Frontal cortex (tissue), 4 donors: Measurements from ENCODE around the gene LRRC32. TPM values are rescaled to one million over a fixed set of nuclear protein-coding genes. Genes with fewer than 3 reads are reported as not detected.
"Not testable (repeated sequence)": the region's sequence is repeated elsewhere in the genome, so short reads cannot be mapped to it uniquely, and the experiment has no call there.

Source experiments
- DNase-seq, 2 donors: peaks; one replicate each; pipeline ENCODE4 v3.0.0; 2012; ENCODE audit warnings: low spot score in 2 of 2
- FAIRE-seq: peaks from 2 replicates; lab custom pipeline; 2012; peaks lifted over from hg19 to GRCh38; lab: Jason Lieb, UNC
- total RNA-seq: library from RNA; depleted of rRNA; stranded (reverse); fragments of >200 nt; gene quantifications from one replicate; pipeline ENCODE4 v1.2.3, GENCODE V29; 2014
- donor health status: control.
- donor health status: control.
- donor health status: control.

The LRRC32 gene
- total RNA-seq, 1 donor from 2014 or later, result 0.41 TPM

DNA sequence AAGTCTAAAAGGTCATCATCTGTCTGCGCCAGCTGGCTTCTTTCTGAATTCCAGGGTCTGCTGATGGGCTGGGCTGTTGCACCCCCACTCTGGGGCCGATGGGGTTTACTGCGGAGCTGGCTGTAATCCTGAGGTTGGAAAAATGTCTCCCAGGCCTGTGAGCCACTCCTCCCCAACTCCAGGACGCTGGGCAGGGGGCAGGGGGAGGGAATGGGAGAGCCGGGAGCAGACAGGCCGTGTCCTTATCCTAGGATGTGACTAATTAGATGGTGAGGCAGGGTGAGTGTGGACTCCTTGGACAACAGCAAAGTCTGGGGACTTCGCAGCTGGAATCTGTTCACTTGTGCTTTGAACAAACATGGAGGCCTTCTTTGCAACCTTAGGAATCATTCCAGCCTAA is 48.7 kb downstream of the LRRC32 start:
- DNase-seq (no peak), FAIRE-seq (no peak)

- FAIRE-seq (no peak), DNase-seq (no peak)
Observed at GRCh38 chr11:76621466-76621865, 49.1 kb downstream of the LRRC32 start.

DNA sequence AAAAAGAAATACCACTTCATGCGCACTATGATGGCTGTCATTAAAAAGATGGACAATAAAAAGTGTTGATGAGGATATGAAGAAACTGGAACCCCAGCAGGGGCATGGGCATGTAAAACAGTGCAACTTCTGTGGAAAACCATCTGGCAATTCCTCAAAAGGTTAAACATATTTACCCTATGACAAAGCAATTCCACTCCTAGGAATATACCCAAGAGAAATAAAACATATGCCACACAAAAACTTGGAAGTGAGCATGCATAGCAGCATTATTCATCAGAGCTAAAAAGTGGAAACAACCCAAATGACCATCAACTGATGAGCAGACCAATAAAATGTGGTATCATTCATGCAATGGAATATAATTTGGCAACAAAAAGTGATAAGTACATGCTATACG is 50.1 kb downstream of the LRRC32 start:
- DNase-seq, result no peak
- no peak for FAIRE-seq

DNA sequence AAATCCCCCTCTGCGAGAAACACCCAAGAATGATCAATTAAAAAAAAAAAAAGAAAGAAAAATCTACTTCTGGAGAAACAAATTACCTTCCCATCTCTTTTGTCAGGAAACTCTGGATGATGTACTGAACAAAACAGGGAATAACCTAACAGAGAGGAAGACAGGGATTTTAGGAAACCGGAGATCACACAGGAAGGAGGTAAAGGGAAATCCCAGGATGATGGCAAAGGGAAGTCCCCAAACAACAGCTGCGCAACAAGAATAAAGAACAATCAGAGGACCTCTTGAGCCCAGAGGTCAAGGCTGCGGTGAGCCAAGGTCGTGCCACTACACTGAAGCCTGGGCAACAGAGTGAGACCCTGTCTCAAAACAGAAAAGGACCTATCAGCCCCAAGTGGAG is 50.7 kb downstream of the LRRC32 start:
- not testable (repeated sequence) for FAIRE-seq, DNase-seq

- no peak for FAIRE-seq
- no peak for DNase-seq
Observed at GRCh38 chr11:76617553-76618265, 52.8 kb downstream of the LRRC32 start.

GRCh38 chr11:76616676-76617552 is 53.6 kb downstream of the LRRC32 start:
- FAIRE-seq, result no peak
- no peak for DNase-seq

DNA sequence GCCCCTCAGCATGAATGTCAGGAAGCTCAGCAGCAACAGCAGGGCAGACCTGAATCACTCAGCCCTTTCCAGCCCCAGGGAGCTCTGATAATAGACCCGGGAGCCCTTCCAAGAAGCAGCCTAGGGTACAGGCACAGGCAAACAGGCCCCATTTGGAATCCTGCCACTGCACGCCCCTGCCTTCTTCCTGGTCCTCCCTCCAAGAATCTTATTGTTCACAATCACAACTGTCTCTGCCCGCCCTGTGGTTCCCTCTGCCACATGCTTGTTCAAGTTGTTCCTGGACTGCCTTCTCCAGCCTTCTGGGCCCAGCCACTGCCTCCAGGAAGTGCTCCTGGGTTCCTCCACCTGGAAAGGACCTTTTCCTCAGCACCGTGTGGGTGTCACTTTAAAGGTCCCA is 54.6 kb downstream of the LRRC32 start:
- FAIRE-seq, result no peak
- peak in 1 of 2 donors; percentile 53 for DNase-seq

GRCh38 chr11:76614471-76615179 is 55.9 kb downstream of the LRRC32 start:
- DNase-seq (no peak), FAIRE-seq (no peak)

GRCh38 chr11:76613901-76614300 is 56.6 kb downstream of the LRRC32 start:
- FAIRE-seq (no peak), DNase-seq (no peak)

- FAIRE-seq (no peak), DNase-seq (no peak)
Observed at GRCh38 chr11:76612226-76612625, 58.3 kb downstream of the LRRC32 start.

- DNase-seq, result no peak
- no peak for FAIRE-seq
Observed at GRCh38 chr11:76610871-76611475, 59.6 kb downstream of the LRRC32 start.

- FAIRE-seq (no peak), DNase-seq (no peak)
Observed at GRCh38 chr11:76610371-76610770, 60.2 kb downstream of the LRRC32 start.

DNA sequence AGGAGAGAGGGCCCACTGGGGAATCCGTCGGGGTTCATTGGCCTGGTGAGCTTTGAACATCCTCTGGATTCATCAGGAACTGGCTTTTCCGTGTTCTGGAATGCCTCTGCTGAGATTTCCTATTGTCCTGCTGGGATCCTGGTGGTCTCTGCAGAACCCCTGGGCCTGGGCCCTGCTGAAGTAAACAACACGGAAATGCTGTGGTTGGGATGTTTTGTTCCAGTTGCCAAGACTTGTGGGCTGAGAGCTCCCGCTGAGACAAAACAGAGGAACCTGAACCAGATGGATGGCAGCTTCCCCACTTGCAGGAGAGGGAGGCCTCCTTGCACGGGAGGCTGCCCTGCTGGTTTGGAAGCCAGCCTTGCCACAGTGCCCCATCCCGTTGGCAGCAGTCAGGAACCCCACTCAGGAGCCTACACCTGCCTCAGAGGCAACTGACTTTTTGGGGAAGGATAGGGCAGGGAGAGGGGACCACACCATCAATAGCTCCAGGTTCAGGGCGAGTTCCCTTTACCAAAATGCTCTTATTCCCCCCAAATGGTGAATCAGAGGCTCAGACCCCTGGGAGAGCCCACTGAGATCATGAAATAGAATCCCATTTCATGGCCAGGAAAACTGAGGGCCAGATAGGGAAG is 60.7 kb downstream of the LRRC32 start:
- DNase-seq, result no peak
- no peak for FAIRE-seq

GRCh38 chr11:76608879-76609460 is 61.6 kb downstream of the LRRC32 start:
- not testable (repeated sequence) for FAIRE-seq, DNase-seq

- FAIRE-seq, DNase-seq: not testable (repeated sequence)
Observed at GRCh38 chr11:76608228-76608627, 62.3 kb downstream of the LRRC32 start.
